GM18861 (cell line): ENCODE results near the gene NYAP2.
A peak's percentile ranks its signal among the peaks of the same experiment; 100 is the strongest.

Experiments used
- ATAC-seq: cut with Tn5 transposase; IDR thresholded peaks from one replicate; pipeline ENCODE4 v1.9.1; 2021; ENCODE audit not compliant: unreplicated experiment

Gene NYAP2

GRCh38 chr2:225615514-225615913 is 216.0 kb downstream of the NYAP2 start:
- ATAC-seq = no peak

DNA sequence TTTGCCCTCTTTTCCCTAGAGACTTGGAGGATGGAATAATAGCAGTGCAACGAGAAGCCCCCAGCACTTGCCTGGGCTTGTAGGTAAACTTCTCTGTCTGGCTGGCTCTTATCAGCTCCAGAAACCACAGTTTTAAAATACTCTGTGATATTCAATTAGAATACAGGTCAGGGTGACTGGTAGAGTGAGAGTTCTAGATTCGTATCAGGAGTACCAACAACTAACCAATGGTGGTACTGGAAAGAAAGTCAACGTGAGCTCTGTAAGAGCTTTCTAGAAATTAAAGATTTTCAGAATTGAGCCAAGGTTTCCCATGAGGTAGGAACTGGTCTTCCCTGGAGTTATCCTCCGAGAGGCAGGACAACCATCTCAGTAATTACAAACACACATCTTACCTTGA is 216.9 kb downstream of the NYAP2 start:
- ATAC-seq = no peak

GRCh38 chr2:225616848-225617247 is 217.3 kb downstream of the NYAP2 start:
- ATAC-seq = no peak

- ATAC-seq = no peak
Measured at GRCh38 chr2:225620227-225620626, 220.7 kb downstream of the NYAP2 start.

GRCh38 chr2:225630824-225631533 is 231.5 kb downstream of the NYAP2 start:
- ATAC-seq = no peak

DNA sequence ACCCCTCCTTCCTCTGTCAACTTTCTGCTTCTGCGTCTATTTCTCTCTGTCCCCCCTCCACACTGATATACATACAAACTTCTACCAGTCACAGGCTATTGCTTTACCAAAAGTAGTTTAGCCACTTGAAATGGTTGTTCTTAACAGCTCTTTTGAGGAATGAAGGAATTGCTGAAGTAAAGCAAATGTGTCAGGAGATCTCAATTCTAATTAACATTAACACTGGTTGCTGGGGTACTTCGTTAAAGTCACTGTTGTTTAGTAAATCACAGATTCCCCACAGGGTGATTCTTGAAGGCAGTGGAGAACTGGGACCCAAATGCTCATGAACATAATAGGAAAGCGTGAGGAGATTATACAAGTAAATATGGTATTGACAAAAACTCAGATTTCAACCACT is 232.8 kb downstream of the NYAP2 start:
- no peak for ATAC-seq

DNA sequence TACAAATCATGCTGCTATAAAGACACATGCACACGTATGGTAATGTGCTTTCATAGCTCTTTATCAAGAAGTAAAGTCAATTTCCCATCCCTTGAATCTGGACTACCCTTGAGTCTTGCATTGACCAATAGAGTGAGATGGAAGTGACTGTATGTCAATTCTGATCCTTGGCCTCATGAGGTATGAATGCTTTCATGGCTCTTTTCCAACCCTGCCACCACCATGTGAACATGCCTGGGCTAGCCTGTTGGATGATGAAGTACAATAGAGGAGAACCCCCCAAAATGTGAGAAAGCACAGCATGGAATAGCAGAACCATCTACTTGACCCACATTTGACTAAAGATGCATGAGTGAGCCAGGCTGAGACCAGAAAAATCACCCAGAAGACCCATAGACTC is 237.0 kb downstream of the NYAP2 start:
- ATAC-seq = no peak

- no peak for ATAC-seq
Measured at GRCh38 chr2:225637259-225637658, 237.7 kb downstream of the NYAP2 start.

DNA sequence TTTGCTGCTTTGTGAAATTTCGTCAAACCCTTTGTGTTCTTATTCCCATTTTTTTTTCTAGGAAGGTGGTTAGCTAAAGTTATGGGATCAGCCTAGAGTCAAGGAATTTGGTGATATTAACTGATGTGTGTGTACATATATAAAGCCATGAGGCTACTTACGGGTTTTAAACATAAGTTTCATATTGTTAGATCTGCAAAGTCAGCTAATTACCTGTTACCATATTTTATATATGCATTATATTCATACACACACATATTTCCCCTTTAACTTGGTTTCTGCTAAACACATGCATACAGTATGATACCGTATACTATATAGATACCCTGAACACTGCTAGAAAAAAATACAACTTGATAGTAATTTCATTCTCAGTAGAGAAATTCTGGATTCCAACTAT is 241.0 kb downstream of the NYAP2 start:
- no peak for ATAC-seq

- no peak for ATAC-seq
Measured at GRCh38 chr2:225649274-225649673, 249.8 kb downstream of the NYAP2 start.

GRCh38 chr2:225650041-225650440 is 250.5 kb downstream of the NYAP2 start:
- no peak for ATAC-seq

DNA sequence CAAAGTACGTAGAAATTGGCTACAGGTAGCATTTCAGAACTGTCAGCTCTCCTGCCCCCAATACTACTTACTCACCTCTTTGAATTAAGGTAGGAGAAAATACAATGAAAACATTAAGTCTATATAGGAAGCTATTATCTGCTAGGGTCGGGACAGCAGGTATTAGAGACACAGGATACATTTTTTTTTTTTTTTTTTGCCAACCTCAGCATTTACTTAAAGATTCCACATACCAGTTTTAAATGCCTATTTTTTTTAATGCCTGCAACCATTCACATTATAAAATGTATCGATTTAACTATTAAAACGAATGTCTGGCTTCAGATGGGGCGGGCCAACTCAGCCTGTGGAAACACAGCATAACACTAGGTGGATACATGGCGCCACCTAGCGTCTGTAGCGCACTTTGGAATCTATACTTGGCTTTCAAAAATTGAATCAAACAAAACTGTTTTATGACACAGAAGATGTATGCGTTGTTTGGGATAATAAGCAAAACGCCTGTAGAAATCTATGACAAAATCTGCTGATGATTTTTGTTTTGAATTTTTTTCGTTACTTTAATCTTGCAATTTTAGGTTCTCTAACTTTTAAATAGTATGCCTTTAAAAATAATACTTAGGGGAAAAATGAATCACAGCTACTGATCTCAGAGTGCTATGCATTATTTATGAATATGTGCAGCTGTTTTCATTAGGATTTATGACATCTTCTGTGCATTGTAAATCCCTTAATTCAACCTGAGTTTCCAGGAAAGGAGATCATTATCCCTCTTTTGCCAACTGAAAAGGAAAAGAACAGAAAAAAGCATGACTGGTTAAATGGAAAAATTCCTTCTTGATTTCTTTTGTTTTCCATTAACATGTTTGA is 261.0 kb downstream of the NYAP2 start:
- peak; percentile 88 for ATAC-seq

DNA sequence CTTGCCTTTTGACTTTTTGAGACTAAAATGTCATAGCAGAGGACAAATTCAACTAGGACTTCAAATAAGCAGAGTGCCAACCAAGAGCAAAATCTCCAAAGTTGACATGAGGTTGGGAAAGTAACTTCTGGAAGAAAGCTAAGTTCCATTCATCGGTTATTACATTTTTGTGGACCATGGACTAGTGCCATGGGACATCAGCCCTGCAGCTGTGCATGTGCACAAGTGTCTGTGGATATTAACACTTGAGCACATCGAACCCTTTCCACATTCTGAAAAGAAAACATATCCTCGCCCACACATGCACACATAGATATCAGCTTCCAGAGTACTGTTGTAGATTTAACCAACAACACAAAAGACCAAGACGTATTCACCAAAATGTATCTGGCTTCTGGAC is 262.6 kb downstream of the NYAP2 start:
- no peak for ATAC-seq

DNA sequence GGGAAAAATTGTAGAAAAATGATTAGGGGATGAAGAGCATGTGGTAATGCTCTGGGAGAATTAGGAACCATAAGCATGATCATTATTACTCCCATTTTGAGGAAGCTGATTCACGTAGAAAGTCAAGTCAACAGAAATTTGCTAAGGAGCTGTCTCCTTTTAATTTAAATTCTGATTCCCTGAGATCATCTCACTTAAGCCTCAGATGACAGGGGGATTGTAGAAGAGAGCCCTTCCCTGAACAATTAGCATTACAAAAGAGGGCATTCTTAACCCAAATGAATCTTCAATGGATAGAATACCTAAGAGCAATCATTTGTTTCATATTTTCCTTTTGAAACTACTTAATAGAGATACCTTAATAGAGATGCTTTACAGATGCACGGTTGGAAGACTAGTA is 267.9 kb downstream of the NYAP2 start:
- ATAC-seq = no peak

DNA sequence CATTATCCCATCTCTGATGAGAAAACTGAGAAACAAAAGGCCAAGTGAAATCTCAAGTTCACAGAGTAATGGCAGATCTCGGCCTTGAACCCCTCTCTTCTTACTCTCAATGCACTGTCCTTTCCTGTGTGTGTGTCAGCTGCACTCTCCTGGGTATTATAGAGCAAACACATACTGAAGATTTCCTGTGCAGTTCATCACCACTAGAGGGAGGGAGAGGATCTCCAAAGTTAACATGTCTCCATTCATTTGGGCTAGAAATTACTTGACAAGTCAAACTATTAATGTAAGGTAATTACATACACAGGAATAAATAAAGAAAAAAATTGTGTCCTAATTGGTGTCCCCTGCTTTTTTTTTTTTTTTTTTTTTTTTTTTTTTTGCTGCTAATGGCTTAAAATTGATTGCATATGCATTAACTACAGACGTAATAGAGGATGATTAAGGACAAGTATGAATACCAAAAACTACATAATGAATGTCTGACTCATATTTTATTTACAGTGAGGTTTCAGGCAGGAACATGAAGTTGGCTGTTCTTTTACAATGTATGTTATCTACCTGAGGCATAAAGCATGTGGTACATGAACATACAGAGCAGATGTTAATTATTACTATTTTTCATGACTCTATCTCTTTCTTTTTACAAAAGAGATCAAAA is 269.2 kb downstream of the NYAP2 start:
- peak; percentile 93 for ATAC-seq

DNA sequence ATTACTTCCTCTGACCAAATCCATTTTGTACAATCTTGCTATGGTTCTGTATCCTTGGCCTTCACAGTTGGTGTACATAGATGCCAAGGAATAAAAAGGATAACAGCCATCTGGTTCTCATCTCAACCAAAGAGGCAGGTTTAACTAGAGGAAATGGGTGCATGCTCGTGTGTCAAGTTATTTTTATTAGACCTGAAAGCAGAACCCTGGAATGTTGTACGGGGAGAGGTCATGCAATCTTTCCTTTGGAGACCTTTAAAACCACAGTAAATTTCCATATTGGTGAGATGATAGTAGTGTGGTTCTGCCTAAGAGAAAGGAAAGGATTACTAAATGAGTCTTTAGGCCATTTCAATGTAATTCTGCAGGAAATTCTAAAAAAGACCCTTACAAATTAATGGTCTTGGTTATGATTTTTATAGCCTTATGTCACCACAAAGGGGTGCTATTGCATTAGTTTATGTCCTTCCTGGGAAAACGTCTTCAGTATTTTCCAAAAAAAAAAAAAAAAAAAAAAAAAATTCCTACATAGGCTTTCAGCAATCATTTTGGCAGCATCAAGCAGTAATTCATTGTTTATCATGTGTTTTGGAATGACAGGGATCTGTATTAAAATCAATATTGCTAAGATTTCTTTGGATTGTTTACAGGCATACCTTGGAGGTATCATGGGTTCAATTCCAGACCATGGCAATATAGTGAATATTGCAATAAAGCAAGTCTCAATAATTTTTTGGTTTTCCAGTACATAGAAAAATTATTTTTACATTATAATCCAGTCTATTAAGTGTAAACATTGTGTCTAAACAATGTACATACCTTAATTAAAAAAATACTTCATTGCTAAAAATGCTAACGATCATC is 270.8 kb downstream of the NYAP2 start:
- ATAC-seq = no peak

DNA sequence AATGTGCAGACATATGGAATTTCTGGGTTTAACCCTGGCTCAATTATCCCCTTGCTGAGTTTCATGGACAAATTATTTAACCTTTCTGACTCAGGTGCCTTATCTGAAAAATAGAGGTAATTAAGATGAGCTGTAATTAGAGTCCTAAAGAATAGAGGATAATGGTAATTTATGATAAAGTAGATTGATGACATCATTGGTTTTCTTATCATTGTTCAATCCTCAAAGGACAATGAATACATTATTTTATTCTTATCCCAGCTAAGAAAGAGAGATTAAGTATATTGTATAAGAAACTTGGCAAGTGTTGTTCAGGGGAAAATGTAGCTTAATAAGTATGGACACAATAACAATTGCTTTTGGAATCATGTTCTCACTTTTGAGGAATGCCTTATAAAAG is 279.3 kb downstream of the NYAP2 start:
- ATAC-seq = no peak

DNA sequence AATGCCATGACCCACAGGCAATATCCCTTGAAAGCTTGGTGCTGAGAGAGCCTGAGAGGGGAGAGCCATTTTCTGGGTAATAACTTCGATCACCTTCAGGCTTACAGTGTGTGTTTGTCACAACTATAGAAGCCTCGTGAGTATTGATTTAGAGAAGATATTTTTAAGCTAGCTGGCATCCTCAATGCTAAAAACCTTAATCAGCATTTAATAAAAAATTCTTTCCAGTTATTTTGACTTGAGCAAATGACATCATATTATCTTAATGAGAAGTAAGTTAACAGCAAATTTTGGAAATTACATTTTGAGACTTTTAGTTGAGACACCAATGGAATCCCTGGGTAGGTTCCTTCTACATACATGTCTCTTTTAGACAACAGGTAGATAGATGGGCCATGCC is 283.7 kb downstream of the NYAP2 start:
- no peak for ATAC-seq

GRCh38 chr2:225690153-225690552 is 290.6 kb downstream of the NYAP2 start:
- ATAC-seq = no peak

- ATAC-seq = no peak
Measured at GRCh38 chr2:225691711-225692110, 292.2 kb downstream of the NYAP2 start.

- ATAC-seq = no peak
Measured at GRCh38 chr2:225693259-225693658, 293.7 kb downstream of the NYAP2 start.
